ENCODE results near the gene ZHX3.
"Not testable (repeated sequence)": the region's sequence is repeated elsewhere in the genome, so short reads cannot be mapped to it uniquely, and the experiment has no call there.

The ZHX3 gene

DNA sequence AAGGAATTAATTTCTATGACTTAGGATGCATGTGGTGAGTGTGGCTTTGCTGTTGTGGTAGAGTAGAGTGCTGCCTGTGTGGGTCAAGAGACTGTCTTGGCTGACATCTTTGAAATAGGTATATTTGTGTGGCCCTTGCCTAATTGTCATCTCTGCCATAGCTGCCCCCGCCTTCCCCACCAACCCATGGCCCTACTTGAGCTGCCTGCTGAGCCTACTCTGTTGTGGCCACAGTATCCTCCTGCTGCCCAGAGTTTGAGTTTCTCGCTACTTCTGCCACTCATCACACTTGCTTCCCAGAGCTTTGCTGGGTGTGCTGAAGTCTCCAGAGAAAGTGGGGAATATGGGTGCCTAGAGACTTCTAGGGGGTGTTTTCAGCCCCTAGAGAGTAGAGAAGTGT, 172.2 kb downstream of the ZHX3 start:
- DNase-seq = no peak

DNA sequence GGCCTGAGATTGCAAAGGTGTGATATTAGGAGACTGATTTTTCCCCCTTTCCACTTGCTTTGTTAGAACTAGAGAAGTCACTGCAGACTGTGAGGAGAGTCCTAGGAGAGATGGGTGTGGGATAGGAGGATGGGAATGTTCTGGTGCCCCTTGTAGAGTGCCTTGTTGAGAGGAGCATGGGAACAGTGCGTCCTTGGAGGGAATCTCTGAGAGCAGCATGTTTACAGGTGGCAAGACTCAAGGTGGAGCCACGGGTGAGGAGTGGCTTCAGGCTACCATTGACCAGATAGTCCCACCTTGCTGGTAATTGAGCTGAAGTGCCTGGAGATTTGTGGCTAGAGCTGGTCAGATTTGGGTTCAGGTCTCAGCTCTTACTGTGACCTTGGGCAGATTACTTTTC, 174.2 kb downstream of the ZHX3 start:
- DNase-seq = no peak

DNA sequence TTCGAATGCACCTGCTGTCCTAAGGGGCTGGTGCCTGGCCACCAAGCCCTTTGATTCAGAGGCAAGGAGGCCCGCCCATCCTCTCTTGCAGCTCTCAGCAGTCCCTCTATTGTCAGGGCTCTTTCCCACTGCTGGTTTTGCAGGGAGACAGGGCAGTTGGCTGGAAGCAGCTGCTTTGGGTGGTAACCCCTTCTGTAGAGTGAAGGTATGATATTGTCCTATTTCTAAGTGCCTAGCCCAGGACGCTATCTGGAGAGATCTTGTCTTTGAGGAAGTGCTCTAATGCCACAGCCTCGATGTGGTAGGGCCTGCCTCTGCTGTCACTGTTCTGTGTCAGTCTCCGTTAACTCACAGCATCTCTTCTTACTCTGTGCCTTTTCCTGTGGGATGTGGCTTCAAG, 174.6 kb downstream of the ZHX3 start:
- no peak for DNase-seq

DNA sequence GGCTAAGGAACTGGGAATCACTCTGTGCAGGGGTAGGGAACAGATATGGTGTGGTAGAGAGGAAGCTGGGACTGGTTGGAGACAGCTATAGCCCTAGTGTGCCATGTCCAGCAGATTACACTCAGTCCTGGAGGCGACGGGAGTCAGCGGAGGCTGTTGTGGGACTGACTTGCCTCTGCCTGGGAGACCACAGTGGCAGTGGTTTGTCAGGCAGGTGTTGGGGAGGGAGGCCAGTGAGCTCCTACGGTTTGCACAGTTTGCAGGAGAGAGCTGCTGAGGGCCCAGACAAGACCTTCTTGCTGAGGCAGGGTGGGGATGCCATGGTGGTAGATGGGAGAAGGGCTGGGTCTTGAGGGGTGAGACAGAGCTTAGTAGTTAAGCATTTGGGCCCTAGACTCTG, 175.3 kb downstream of the ZHX3 start:
- no peak for DNase-seq

DNA sequence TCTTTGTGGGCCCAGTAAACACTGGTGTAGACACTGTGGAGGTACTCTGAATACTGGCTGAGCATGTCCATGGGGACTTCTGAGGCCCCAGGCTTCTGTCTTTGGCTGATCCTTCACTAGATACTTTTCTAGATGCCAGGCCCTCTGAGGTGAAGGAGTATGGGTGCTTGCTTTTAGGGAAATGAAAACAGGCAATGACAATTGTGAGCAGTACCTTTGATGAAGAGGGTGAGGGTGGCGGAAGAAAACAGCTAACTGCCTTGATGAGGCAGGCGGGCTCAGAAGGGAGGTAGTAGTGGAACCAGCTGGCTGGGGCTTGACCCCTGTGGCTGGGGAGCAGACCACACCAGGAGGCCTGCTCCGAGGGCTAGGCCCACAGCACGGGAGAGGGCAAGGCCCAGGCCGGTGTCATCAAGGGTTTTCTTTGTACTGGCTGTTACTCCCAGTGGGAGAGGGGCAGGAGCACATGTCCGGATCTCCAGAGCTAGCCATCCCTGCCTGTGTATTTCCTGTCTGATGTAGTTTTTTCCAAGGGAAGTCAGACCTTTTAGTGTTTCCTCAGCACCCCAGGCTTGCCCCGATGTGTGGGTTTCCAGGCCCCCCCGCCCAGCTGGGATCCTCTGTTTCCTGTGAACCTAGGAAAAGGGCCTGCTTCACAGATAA, 176.2 kb downstream of the ZHX3 start:
- DNase-seq = no peak

DNA sequence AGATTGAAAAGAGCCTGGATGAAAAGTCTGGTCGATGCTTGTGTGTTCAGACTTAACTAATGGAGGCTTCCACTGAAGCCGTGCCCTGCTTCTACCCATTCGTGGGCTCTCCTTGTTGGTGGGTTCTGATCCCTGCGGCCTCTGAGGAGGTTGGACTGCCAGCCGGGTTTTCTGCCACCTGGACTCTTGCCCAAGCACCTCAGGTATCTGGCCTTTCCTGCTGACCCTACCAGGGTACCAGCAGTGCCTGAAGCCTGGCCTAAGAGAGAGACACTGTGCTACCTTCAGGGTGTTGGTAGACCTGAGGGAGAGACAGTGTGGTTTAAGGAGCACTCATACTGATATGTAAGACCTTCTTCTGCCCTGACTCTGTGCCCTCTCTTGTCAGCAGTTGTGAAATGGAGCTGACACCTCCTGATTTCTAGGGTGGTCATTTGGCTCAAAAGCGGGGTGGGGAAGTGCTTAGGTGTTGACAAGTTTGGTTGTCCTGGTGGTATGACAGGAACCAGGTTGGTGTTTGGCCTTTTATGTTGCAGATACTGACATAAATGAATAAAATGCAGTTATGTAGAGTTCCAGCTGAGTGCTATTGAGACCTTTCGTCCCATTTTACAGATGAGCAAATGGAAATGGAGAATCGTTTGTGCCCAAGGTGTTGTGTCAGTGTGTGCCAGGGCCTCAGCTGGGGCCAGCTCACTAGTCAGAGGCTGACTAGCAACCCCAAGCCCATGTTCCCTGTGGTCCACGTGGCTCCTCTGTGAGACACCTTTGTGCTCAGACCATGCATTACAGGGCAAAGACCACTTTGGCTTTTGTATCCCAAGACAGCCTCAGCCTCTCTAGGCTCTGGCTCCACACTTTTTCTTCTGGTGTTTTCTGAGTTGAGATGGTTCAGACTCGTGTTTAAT, 177.1 kb downstream of the ZHX3 start:
- DNase-seq = no peak

DNA sequence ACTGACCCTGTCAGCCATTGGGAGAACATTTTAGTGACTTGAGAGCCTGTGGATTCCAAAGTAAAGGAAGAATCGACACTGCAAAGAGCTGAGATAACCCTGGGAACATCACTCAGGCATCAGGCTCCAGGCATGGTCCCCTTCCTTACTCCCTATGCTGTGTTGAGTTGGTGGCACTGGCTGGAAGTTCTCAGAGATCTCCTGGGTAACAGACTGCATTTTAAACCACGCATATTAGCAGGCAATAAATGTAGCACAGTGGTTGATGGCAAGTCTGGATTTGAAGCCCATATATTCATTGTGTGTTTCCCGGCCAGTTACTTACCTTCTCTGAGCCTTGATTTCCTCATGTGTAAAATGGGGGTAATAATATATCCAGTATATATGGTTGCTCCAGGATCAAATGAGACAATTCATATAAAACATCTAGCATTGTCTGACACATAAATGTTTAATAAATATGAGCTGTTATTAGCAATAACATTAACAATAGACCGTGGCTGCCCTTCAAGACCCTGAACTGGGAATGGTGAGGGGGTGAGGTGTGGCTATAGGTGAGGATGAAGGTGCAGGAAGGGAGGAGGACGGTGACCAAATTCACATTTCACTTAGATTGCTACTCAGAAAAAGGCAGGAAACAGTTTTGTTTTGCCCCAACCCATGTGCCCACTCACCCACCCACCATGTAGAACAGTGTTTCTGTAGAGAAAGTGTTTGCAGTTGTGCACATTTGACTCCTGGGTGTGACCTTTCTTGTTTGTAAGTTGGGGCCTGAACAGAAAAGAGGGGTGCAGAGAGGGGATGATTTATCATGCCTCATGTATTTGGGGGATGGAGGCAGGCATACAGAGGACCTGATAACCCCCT, 178.1 kb downstream of the ZHX3 start:
- DNase-seq = no peak

DNA sequence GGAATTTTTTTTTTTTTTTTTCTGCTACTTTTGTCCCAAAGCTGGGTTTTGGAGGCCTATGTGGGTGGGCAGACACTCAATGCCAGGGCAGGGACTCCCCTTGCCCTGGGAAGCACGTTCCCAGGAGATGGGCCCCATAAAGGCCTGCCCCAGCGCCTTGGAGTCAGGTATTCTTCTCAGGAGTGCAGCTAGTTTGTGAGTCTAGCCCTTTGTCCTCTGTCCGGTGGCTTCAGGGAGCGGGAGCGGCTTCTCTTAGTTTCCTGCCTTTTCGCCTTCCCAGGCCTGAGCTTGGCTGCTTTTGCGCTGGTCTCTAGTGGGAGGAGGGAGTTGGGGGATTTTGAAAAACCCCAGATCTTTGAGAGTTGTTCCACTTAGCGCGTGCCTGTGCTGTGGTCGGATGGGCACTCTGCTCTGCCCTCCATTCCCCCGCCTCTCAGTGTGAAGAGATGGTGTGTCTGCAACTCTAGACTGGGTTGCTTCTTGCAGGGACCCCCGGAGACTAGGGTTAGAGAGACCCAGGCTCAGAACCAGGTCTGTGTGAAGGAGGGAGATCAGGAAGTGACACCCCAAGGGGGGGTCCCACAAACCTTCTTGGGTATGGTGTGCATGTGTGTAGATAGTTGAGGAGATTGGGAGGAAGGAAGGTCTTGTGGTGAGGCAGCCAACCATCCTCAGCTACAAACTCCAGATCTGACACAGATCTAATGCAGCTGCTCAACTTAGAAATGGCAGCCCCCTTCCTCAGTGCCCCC, 178.9 kb downstream of the ZHX3 start:
- DNase-seq = no peak

DNA sequence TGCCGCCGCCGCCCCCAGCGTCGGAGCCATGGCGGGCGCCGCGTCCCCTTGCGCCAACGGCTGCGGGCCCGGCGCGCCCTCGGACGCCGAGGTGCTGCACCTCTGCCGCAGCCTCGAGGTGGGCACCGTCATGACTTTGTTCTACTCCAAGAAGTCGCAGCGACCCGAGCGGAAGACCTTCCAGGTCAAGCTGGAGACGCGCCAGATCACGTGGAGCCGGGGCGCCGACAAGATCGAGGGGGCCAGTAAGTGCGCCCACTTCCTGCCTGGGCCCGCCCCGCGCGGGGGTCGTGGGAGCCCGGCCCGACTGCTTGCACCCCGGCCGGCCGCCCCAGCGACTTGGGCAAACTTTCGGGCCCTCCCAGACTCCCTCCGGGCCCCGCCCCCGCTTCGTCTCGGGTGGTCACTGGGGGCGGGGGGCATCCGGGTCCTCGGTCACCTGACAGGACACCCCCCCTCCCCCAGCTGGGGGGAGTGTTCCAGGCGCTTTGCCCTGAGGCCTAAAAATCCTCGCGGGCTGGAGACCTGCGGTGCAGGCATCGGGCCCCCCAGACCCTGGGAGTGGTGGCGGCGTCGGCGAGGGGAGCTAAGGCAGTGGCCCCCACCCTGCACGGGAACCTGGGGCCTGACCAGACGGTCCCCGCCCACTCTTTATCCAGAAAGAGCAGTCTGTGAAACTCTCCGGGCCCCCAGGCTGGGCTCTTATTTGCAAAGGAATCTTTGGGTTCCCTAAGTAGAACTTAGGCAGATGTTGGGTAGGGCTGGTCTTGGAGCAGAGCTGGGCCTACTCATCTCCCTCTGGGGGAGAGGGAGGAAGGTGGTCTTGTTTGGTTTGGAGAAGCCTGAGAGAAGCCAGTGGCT, 179.7 kb downstream of the ZHX3 start:
- peak; percentile 21 to 33 for DNase-seq

DNA sequence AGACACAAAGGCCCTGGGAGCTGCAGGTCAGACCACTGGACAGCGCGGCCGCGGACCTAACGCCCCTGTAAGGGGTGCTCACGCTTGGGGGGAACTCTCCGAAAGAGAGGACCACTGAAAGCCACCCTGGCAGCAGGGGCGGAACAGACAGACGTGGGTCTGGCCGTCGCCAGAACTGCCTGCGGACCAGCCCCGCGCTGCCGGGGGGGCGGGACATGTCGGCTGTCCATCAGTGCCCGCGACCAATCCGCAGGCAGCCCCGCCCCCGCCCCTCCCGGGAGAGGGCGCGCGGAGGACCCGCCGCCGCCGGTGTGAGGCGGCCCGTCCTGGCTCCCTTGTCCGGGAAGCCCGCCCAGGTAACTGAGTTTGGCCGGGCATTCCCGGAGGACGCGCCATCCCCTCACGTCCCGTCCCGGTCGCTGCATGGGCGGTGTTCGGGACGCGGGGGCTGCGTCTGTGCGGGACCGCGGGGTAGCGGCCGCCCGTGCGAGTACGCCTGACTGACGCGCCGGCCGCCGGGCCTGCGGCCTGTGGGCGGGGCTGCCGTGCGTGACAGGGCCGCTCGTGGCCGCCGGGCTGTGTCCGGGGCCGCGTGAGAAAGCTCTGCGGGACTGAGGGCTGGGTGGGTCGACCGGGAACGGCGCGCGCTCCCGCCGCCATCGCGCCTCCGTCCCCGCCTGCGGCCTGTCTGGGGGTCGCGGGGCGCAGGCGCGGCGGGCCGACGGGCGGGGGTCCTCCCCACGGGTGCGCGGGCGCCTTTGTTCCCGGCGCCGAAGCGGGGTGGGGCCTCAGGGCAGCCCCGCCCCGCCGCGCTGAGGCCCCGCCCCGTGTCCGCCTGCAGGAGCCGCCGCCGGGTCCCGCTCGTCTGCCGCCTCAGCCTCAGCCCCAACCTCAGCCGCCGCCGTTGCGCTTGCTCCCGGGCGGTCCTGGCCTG, 180.6 kb downstream of the ZHX3 start, which contains the start of gene PLCG1:
Gene PLCG1 (plus strand): TSS at position 864 of the 934 bp plus-strand sequence. CDS start 99 bp downstream, outside the sequence.
- DNase-seq = peak; percentile 72 to 77

DNA sequence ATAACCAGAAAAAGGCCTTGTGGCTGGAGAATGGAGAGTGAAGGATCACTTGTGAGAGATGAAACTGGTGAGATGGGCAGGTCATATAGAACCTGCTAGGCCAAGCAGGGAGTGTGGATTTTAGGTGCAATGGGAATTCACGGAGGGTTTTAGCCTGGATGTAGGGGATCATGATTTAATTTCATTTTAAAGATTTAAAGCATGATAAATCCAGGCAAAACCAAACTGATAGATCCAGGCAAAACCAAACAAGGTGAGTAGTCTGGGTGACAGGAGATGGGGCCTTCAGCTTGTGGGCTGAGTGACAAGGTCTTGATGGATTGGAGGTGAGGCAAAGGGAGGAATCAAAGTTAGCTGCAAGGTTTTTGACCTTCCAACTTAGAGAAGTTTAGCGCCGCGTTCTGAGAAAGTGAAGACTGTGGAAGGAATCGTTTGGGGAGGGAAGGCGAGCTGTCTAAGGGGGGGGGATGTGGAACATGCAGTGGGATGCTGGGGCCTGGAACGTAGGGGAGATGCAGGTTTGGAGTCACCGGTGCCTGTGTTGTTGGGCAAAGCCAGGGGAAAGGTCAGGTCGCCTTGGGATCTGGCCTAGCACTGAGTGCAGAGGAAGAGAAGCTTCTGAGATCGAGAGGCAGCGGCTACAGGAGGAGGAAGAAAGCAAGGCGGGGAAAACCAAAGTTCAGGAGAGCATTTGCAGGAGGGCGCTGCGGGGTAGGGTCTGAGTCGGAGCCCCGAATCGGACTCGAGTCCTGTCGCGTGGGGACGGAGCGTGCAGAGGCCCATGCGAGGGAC, 181.4 kb downstream of the ZHX3 start:
- DNase-seq = no peak

DNA sequence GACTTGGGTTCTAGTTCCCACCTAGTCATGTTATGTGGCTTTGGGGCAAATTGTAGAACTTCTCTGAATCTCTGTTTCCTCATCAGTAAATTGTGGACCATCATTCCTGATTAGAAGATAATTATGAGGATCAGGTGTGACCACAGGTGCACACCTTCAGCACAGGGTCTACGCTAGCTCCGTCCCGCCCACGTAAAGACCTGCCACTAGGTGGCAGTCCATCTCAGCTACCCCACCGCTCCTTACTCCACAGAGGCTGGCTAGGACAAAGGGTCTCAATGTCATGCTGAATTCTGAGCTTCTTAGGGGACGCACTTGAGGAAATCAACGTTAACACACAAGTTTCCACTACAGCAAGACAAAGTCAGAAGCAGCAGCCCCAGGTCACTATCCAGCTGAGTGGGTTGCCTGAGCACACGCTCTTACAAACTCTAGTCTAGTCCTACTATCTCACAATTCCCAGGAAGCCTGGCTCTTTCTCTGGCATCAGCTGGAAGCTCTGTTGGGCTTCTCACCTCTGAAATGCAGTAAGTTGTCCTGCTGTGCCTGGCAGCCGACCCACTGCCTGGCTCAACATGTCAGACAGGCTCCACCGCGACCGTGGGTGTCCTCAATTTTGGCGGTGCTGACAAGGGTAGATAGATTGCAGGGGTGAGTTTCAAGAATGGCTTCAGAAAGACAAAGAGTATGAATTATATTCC, 182.2 kb downstream of the ZHX3 start:
- peak in 1 of 2 experiments; percentile 46 for DNase-seq

DNA sequence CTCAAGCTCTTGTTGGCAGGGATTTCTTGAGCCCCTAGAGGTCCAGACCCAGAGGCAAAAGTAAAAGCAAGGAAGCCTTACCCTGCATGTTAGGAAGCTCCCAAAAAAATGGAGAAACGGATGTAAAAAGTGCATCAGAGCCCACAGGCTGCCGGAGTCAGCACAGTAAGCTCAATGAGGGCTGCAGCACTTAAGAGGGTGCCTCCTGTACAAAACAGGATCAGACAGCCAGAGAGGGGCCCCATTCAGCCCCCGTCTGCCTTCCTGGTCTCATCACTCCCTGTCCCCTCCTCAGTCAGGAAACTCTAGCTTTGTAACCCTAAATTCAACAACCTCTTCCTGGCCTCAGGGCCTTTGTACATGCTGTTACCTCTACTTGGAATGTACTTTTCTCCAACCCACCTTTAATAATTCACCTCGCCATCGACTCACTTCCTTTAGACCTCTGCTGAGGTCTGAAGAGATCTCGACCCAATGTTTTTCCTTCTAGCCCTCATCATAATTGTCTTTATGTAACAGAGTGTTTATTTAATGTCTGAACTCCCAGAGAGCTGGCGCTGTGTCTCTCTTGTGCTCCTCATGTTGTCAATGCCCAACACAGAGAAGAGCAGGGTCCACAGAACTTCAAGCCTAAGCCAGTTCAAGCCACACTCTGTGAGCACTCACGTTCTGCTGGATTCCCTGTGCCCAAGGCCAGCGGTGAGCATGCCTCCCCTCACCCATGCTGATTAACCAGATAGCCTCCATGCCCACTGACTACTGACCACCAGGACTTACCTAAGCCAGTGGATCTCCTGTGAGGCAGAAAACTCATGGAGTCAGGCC, 183.0 kb downstream of the ZHX3 start:
- DNase-seq = no peak

DNA sequence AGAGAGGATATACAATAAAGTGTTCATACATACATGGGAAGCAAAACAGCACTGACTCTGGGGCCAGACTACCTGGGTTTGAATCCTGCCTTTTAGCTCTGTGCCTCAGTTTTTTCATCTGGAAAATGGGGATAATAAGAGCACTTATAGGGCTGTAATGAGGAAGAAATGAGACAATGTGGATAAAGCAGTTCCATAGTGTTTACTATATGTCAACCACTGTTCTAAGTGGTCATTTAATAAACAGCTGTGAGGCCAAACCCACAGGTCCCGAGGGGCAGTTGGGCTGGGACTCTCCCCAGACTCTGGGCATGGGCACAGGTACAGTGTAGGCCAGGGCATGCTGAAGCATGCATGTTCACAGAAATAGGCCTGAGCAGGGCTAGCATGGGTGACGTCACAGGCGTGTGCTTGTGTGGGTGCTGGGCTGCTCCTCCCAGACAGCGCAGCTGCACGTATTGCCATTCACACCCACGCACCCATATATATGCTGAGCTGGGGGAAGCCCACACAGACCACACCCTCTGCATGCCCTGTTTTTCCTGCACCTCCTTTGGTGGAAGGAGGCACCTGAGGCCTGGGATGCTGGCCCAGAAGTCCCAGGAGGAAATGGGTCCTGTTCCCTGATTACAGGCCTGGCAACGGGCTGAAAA, 183.7 kb downstream of the ZHX3 start:
- DNase-seq = peak; percentile 64 to 77

DNA sequence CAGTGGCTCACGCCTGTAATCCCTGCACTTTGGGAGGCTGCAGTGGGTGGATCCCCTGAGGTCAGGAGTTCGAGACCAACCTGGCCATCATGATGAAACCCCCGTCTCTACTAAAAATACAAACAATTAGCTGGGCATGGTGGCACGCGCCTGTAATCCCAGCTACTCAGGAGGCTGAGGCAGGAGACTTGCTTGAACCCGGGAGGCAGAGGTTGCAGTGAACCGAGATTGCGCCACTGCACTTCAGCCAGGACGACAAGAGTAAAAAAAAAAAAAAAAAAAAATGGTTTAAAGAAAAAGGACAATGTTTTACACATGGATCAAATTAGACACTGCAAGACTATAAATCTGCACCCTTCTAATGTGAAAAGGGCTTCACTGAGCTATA, 185.1 kb downstream of the ZHX3 start:
- DNase-seq = not testable (repeated sequence)

DNA sequence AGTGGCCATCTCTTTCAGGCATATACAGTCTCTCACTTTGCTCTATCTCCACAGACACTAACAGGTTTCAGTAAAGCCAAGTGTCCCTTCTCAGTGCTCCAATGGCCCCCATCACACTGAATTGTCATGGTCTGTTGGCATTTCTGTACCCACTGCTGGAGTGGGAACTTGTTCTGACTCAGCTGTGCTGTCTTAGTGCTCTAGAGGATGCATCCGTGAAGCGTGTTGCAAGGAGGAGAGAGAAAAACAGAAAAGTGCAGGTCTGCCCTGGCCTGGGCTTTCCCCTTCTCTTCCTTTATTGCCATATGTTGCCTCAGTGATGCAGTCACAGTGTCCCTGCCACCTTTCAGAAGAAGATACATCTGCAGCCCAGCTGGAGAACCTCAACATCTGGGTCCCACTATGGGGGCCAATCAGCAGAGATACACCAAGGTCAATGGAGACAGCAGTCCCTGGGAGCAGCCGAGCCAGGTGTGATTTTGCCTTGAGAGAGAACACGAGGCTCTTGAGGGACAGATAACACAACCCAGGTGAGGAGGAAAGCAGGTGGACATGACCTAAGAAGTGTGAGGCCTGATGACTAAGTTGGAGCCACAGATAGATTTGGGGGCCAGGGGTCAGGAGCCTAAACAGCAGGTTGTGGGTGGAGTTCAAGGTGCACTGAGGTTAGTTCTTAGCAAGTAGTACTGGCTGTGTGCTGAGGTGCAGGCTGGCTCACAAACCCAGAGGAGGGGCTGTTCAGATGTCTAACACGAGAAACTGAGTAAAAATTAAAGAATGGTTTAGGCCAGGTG, 185.7 kb downstream of the ZHX3 start:
- DNase-seq = no peak

All from SHP77 (cell line).